Large intestine (tissue), 3 donors: ENCODE results near the gene INPP4B. TPM values are rescaled to one million over a fixed set of nuclear protein-coding genes. Genes with fewer than 3 reads are reported as not detected.
"Not testable (repeated sequence)": the region's sequence is repeated elsewhere in the genome, so short reads cannot be mapped to it uniquely, and the experiment has no call there.

Source experiments
- DNase-seq, 2 donors: peaks; one replicate each; pipeline versions ENCODE4 v3.0.0 to v3.0.0-alpha.2; 2013
- H3K27ac ChIP-seq: one replicate; pipeline ENCODE4 v1.5.1; 2013; ENCODE audit warnings: low read length
- H3K27me3 ChIP-seq: 2 replicates; pipeline ENCODE4 v1.6.1; 2013; ENCODE audit warnings: low read length; ENCODE audit not compliant: control insufficient read depth, insufficient read depth
- H3K36me3 ChIP-seq: 2 replicates; pipeline ENCODE4 v1.6.1; 2013; ENCODE audit warnings: low read length; ENCODE audit not compliant: control insufficient read depth, insufficient read depth
- H3K4me1 ChIP-seq: one replicate; pipeline ENCODE4 v1.6.1; 2013; ENCODE audit warnings: low read length; ENCODE audit not compliant: control insufficient read depth, insufficient read depth
- H3K4me3 ChIP-seq: one replicate; pipeline ENCODE4 v1.5.1; 2013; ENCODE audit warnings: low read length
- H3K9me3 ChIP-seq: one replicate; pipeline ENCODE4 v1.6.1; 2013; ENCODE audit warnings: mild to moderate bottlenecking, low read depth, low read length, moderate library complexity; ENCODE audit not compliant: control insufficient read depth
- WGBS: methylation state at CpG from one replicate; pipeline ENCODE4 v1.1.5; 2013; ENCODE audit warnings: low lambda C conversion rate; ENCODE audit not compliant: insufficient coverage; 5-methylcytosine and 5-hydroxymethylcytosine counted together
- polyA plus RNA-seq: library from polyadenylated mRNA; unstranded; fragments of 120-200 nt; gene quantifications from one replicate; pipeline ENCODE4 v1.2.1, GENCODE V29; 2013

The INPP4B gene
- polyA plus RNA-seq, 1 donor, result 6.6 TPM

DNA sequence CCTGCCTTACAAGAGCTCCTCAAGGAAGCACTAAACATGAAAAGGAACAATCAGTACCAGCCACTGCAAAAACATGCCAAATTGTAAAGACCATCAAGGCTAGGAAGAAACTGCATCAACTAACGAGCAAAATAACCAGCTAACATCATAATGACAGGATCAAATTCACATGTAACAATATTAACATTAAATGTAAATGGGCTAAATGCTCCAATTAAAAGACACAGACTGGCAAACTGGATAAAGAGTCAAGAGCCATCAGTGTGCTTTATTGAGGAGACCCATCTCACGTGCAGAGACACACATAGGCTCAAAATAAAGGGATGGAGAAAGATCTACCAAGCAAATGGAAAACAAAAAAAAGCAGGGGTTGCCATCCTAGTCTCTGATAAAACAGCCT, 777.8 kb downstream of the INPP4B start:
- H3K4me1 ChIP-seq, H3K4me3 ChIP-seq, DNase-seq, H3K27me3 ChIP-seq, H3K36me3 ChIP-seq, H3K27ac ChIP-seq, H3K9me3 ChIP-seq: not testable (repeated sequence)
- WGBS, result no CpG with 5 or more reads among the region's 2 CpGs

GRCh38 chr4:142066562-142066961, 779.5 kb downstream of the INPP4B start:
- H3K27ac ChIP-seq, H3K27me3 ChIP-seq, H3K9me3 ChIP-seq, H3K36me3 ChIP-seq, H3K4me1 ChIP-seq, DNase-seq, H3K4me3 ChIP-seq: not testable (repeated sequence)
- WGBS, result no CpG with 5 or more reads among the region's 8 CpGs

DNA sequence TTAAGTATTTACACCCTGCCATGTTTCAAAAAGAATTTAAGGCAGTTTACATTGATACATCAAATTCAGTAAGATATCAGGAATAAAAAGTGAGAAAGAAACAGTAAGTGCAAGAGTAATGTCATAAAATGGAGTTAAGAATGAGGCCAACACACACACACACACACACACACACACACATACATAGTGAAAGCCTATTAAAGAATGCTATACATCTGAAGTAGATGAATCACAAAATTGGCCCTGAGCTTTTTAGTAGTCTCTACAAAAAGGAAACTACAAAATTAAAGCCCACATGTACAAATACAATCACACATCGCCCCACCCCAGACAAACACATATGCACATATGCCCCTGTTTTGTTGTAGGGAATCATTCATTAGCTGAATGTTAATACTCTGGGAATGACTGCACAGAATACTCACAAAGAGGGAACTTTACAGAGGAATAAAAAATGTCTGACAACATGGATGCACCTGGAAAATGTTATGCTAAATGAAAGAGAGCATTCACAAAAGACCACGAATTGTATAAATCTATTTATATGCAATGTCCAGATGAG, 780.9 kb downstream of the INPP4B start:
- H3K27ac ChIP-seq, result no peak overlapping the region
- no peak for DNase-seq
- no peaks in the 10 kb centered on the region for H3K4me1 ChIP-seq
- no CpG with 5 or more reads among the region's 2 CpGs for WGBS
- no peaks in the 10 kb centered on the region for H3K36me3 ChIP-seq
- no peaks in the 10 kb centered on the region for H3K9me3 ChIP-seq
- no peak overlapping the region for H3K4me3 ChIP-seq
- no peaks in the 10 kb centered on the region for H3K27me3 ChIP-seq

DNA sequence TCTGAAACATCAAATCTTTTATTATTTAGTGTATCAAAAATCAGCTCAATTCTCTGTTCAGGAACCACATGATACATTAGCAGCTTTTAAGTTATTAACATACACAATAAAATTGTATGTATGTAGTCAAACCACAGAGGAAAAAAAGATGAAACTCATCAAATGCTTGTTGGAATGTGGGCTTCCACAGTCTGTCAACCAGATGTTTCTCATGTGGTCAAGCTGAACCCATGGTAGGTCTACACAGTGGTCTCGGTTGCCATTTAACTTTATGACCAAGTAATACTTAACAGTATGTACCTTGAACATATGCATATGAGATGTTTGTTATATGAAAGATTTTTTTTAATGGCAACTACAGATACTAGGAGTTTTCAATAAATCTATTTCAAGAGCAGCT, 781.9 kb downstream of the INPP4B start:
- Histone ChIP-seq H3K27me3 (no peaks in the 10 kb centered on the region), H3K9me3 (no peaks in the 10 kb centered on the region), H3K36me3 (no peaks in the 10 kb centered on the region), H3K4me3 (no peak overlapping the region), H3K27ac (no peak overlapping the region), H3K4me1 (no peaks in the 10 kb centered on the region)
- no peak for DNase-seq
- WGBS, result no CpG with 5 or more reads among the region's 1 CpG

- 80% methylated on average over 1 of the region's 2 CpGs for WGBS
- H3K36me3 ChIP-seq, result no peaks in the 10 kb centered on the region
- no peak for DNase-seq
These were observed 800.1 kb downstream of the INPP4B start for GRCh38 chr4:142045996-142046395.

DNA sequence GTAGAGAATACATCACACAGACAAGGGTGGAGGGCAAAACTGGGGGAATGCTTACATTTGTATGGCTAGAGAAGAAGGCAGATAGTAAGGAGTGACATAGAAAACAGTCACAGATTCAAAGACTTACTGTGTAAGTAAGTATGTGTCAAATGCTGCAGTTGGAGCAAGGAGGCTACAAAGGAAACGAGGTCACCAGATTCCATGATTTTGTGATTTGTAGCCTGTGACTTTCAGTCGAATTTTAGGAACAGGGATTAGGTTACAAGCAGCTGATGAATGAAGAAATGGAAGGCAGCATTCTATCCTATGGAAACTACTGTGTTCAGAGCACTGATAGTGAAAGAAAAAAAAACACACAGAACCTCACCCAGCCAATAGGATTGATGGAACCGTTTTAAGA, 801.8 kb downstream of the INPP4B start:
- DNase-seq, result no peak
- H3K4me1 ChIP-seq, result no peaks in the 10 kb centered on the region
- H3K4me3 ChIP-seq, result no peak overlapping the region
- H3K36me3 ChIP-seq, result no peaks in the 10 kb centered on the region
- 73% methylated on average over 2 of the region's 3 CpGs for WGBS
- no peak overlapping the region for H3K27ac ChIP-seq
- no peaks in the 10 kb centered on the region for H3K9me3 ChIP-seq
- H3K27me3 ChIP-seq, result no peaks in the 10 kb centered on the region

More at GRCh38 chr4:142045996-142046395, 800.1 kb downstream of the INPP4B start:
- Histone ChIP-seq H3K4me1 (no peaks in the 10 kb centered on the region), H3K27ac (no peak overlapping the region), H3K9me3 (no peaks in the 10 kb centered on the region), H3K4me3 (no peak overlapping the region), H3K27me3 (no peaks in the 10 kb centered on the region)

- Histone ChIP-seq H3K27ac (no peak overlapping the region), H3K36me3 (no peaks in the 10 kb centered on the region), H3K27me3 (no peaks in the 10 kb centered on the region), H3K4me3 (no peak overlapping the region), H3K4me1 (no peaks in the 10 kb centered on the region), H3K9me3 (no peaks in the 10 kb centered on the region)
- DNase-seq, result no peak
These were observed 802.6 kb downstream of the INPP4B start for GRCh38 chr4:142043509-142043908.

DNA sequence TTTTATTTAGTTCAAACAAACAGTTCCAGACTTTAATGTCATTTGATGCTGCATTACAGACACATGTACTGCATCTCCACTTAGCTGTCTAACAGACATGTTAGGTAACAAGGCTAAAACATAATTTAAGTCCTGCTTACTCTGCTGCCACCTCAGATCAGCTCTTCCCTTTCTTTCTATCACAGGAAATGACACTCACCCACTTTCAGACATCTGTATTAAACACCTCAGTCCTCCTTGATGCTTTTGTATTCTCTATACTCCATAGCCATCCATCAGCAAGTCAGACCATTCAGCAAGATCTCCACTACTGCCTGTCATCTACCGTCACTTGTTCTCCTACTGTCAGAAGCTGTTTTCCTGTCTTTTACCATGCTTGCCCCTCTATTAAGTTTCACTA, 804.3 kb downstream of the INPP4B start:
- no peaks in the 10 kb centered on the region for H3K4me1 ChIP-seq
- H3K36me3 ChIP-seq, result no peaks in the 10 kb centered on the region
- no peaks in the 10 kb centered on the region for H3K9me3 ChIP-seq
- DNase-seq, result no peak
- H3K27ac ChIP-seq, result no peak overlapping the region
- no peak overlapping the region for H3K4me3 ChIP-seq
- H3K27me3 ChIP-seq, result no peaks in the 10 kb centered on the region
- no CpG with 5 or more reads among the region's 1 CpG for WGBS

DNA sequence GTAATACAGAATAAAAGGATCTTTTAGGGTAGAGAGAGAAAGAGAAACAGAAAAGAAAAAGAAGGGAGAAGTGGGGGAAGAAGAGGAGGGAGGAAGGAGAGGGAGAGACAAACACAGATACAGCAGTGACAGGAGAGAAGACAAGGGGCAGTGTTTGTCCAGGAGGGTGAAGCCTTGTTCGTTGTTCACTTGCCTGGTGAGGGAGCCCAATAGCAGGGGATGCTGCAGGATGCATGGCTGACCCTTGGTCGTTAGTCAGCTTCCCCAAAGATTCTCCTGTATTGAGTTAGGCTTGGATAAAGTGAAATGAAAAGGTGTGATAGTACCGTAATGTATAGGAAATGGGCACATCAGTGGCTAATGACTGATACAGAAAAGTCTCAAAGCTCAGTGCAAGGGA, 806.1 kb downstream of the INPP4B start:
- no peak overlapping the region for H3K4me3 ChIP-seq
- DNase-seq, result no peak
- H3K9me3 ChIP-seq, result no peaks in the 10 kb centered on the region
- H3K36me3 ChIP-seq, result no peaks in the 10 kb centered on the region
- H3K27me3 ChIP-seq, result no peaks in the 10 kb centered on the region
- WGBS, result no CpG with 5 or more reads among the region's 3 CpGs
- H3K27ac ChIP-seq, result no peak overlapping the region
- H3K4me1 ChIP-seq, result no peaks in the 10 kb centered on the region

DNA sequence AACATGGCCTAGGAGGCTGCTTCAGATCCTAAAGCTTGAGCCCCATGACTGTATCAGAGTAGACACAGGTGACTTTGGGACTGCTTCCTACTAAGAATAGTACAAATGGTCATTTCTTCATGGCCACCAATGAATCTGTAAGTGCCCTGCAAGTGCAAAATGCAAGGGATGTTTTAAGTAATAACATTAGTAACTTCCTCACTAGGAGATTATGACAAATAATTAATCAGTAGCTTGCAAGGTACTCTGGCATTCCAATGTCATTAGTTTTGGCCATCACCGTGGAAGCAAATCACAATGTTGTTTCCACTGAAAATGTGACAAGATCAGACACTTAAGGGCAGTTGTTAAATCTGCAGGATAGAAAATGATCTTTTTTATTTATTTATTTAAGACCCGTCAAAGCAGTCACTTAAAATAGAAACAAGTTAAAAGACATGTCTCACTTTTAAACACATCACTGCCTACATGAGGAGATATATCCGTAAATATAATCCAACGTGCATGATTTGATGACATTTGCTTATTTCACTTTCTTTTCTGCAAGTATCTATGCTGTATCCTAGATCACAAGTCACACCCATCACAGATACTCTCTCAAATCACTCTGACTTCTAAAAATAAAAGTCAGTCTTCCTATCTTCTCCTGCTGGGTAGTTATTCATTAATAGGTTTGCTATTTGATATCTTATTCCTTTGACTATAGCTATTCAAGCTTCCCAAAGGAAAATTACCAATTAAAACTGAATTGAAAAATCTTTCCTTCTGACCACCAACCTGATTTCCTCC, 809.1 kb downstream of the INPP4B start:
- Histone ChIP-seq H3K4me3 (no peak overlapping the region), H3K4me1 (no peaks in the 10 kb centered on the region), H3K27me3 (no peaks in the 10 kb centered on the region), H3K36me3 (no peaks in the 10 kb centered on the region), H3K27ac (no peak overlapping the region), H3K9me3 (no peaks in the 10 kb centered on the region)
- peak in 1 of 2 donors; percentile 19 for DNase-seq
- 33% methylated on average over 1 of the region's 4 CpGs for WGBS

GRCh38 chr4:142035566-142035965, 810.5 kb downstream of the INPP4B start:
- Histone ChIP-seq H3K27ac (no peak overlapping the region), H3K4me3 (no peak overlapping the region), H3K36me3 (no peaks in the 10 kb centered on the region), H3K27me3 (no peaks in the 10 kb centered on the region), H3K4me1 (no peaks in the 10 kb centered on the region), H3K9me3 (no peaks in the 10 kb centered on the region)
- DNase-seq, result no peak
